H9 (cell line): Measurements from ENCODE around the gene SEMA5A. TPM values are rescaled to one million over a fixed set of nuclear protein-coding genes. Genes with fewer than 3 reads are reported as not detected.

Source experiments
- DNase-seq: peaks from one replicate; pipeline ENCODE4 v3.0.0-alpha.2; 2017
- H2AFZ ChIP-seq: one replicate; pipeline ENCODE4 v1.6.1; 2013; ENCODE audit warnings: mild to moderate bottlenecking, low read length, control low read depth, moderate library complexity
- H2AK5ac ChIP-seq: 2 replicates; pipeline ENCODE4 v1.6.1; 2013; ENCODE audit warnings: low read length, control low read depth, mixed read lengths; ENCODE audit not compliant: insufficient read length
- H2BK120ac ChIP-seq: one replicate; pipeline ENCODE4 v1.6.1; 2013; ENCODE audit warnings: low read depth, mild to moderate bottlenecking, low read length, control low read depth, inconsistent platforms; ENCODE audit not compliant: poor library complexity, severe bottlenecking
- H2BK12ac ChIP-seq: 2 replicates; pipeline ENCODE4 v1.6.1; 2013; ENCODE audit warnings: low read length, control low read depth, mixed read lengths, low read depth; ENCODE audit not compliant: insufficient read length
- H2BK15ac ChIP-seq: 2 replicates; pipeline ENCODE4 v1.6.1; 2013; ENCODE audit warnings: low read depth, low read length, control low read depth
- H2BK20ac ChIP-seq: one replicate; pipeline ENCODE4 v1.6.1; 2013; ENCODE audit warnings: low read depth, mild to moderate bottlenecking, low read length, control low read depth, inconsistent platforms; ENCODE audit not compliant: poor library complexity, severe bottlenecking
- H2BK5ac ChIP-seq: 2 replicates; pipeline ENCODE4 v1.6.1; 2013; ENCODE audit warnings: low read length, control low read depth, mixed read lengths; ENCODE audit not compliant: insufficient read length
- H3K14ac ChIP-seq: 2 replicates; pipeline ENCODE4 v1.6.1; 2013; ENCODE audit warnings: low read length, control low read depth; ENCODE audit not compliant: insufficient read depth
- H3K18ac ChIP-seq: 2 replicates; pipeline ENCODE4 v1.6.1; 2013; ENCODE audit warnings: low read depth, mild to moderate bottlenecking, mixed read lengths, low read length, control low read depth; ENCODE audit not compliant: insufficient read length
- H3K23ac ChIP-seq: 2 replicates; pipeline ENCODE4 v1.6.1; 2013; ENCODE audit warnings: low read length, control low read depth, mixed read lengths, low read depth; ENCODE audit not compliant: insufficient read length
- H3K23me2 ChIP-seq: 2 replicates; pipeline ENCODE4 v1.6.1; 2013; ENCODE audit warnings: low read depth, mild to moderate bottlenecking, mixed read lengths, low read length, control low read depth; ENCODE audit not compliant: insufficient read length, poor library complexity, severe bottlenecking
- H3K27ac ChIP-seq: 2 replicates; pipeline ENCODE4 v1.5.1; 2013; ENCODE audit warnings: low read length, control low read depth, mixed read lengths, low read depth; ENCODE audit not compliant: insufficient read length
- H3K27me3 ChIP-seq: 2 replicates; pipeline ENCODE4 v1.6.1; 2013; ENCODE audit warnings: low read length, control low read depth, inconsistent platforms; ENCODE audit not compliant: insufficient read depth
- H3K4ac ChIP-seq: 2 replicates; pipeline ENCODE4 v1.6.1; 2013; ENCODE audit warnings: low read depth, mild to moderate bottlenecking, control low read depth, inconsistent platforms, low read length, moderate library complexity
- H3K4me1 ChIP-seq: 2 replicates; pipeline ENCODE4 v1.6.1; 2013; ENCODE audit warnings: low read length, control low read depth, inconsistent platforms; ENCODE audit not compliant: insufficient read depth
- H3K4me2 ChIP-seq: 2 replicates; pipeline ENCODE4 v1.6.1; 2013; ENCODE audit warnings: low read length, control low read depth, mixed read lengths; ENCODE audit not compliant: insufficient read length, insufficient read depth
- H3K56ac ChIP-seq: 2 replicates; pipeline ENCODE4 v1.6.1; 2013; ENCODE audit warnings: low read depth, mild to moderate bottlenecking, mixed read lengths, low read length, control low read depth; ENCODE audit not compliant: insufficient read length
- H3K79me1 ChIP-seq: 2 replicates; pipeline ENCODE4 v1.6.1; 2013; ENCODE audit warnings: low read depth, mild to moderate bottlenecking, moderate library complexity, low read length, control low read depth, inconsistent platforms; ENCODE audit not compliant: insufficient read depth, poor library complexity, severe bottlenecking
- H3K79me2 ChIP-seq: 2 replicates; pipeline ENCODE4 v1.6.1; 2013; ENCODE audit warnings: low read length, control low read depth, inconsistent platforms; ENCODE audit not compliant: insufficient read depth
- H3K9ac ChIP-seq: 2 replicates; pipeline ENCODE4 v1.6.1; 2013; ENCODE audit warnings: low read length, control low read depth, mixed read lengths; ENCODE audit not compliant: insufficient read length; ENCODE audit errors: extremely low read depth
- H3K9me3 ChIP-seq: one replicate; pipeline ENCODE4 v1.6.1; 2013; ENCODE audit warnings: low read depth, low read length, inconsistent platforms; ENCODE audit not compliant: control insufficient read depth
- H3T11ph ChIP-seq: one replicate; pipeline ENCODE4 v1.6.1; 2013; ENCODE audit warnings: mild to moderate bottlenecking, low read length, control low read depth, inconsistent platforms
- H4K20me1 ChIP-seq: one replicate; pipeline ENCODE4 v1.6.1; 2013; ENCODE audit not compliant: control insufficient read depth, insufficient read length, insufficient read depth
- H4K5ac ChIP-seq: 2 replicates; pipeline ENCODE4 v1.6.1; 2013; ENCODE audit warnings: low read depth, mild to moderate bottlenecking, mixed read lengths, low read length, control low read depth; ENCODE audit not compliant: insufficient read length
- H4K8ac ChIP-seq: replicated peaks from 2 replicates; pipeline ENCODE4 v1.6.1; 2013; ENCODE audit warnings: low read length, control low read depth, mixed read lengths, low read depth; ENCODE audit not compliant: insufficient read length
- H4K91ac ChIP-seq: 2 replicates; pipeline ENCODE4 v1.6.1; 2013; ENCODE audit warnings: low read depth, mild to moderate bottlenecking, moderate library complexity, mixed read lengths, low read length, control low read depth; ENCODE audit not compliant: insufficient read length
- H3K27ac Mint-ChIP-seq, 3 experiments: 2 replicates in 2 of 3; 3 replicates in 1 of 3; pipeline ENCODE4 v1.8.0; 2020 to 2021; ENCODE audit warnings: mixed read lengths in 3 of 3, mild to moderate bottlenecking in 1 of 3, moderate library complexity in 1 of 3
- H3K27me3 Mint-ChIP-seq: 2 replicates; pipeline ENCODE4 v1.8.0; 2021; ENCODE audit warnings: low read depth, mild to moderate bottlenecking, moderate library complexity, mixed read lengths
- H3K36me3 Mint-ChIP-seq, 3 experiments: 2 replicates in 2 of 3; 3 replicates in 1 of 3; pipeline ENCODE4 v1.8.0; 2020 to 2021; ENCODE audit warnings: low read depth in 3 of 3, mixed read lengths in 3 of 3; ENCODE audit not compliant: insufficient read depth in 1 of 3
- H3K4me1 Mint-ChIP-seq, 2 experiments: 2 replicates each; pipeline ENCODE4 v1.8.0; 2020; ENCODE audit warnings: mixed read lengths in 2 of 2
- H3K4me3 Mint-ChIP-seq, 2 experiments: 2 replicates in 1 of 2; 3 replicates in 1 of 2; pipeline ENCODE4 v1.8.0; 2020 to 2021; ENCODE audit warnings: mild to moderate bottlenecking in 2 of 2, mixed read lengths in 2 of 2, moderate library complexity in 1 of 2
- H3K9me3 Mint-ChIP-seq, 2 experiments: 2 replicates in 1 of 2; 3 replicates in 1 of 2; pipeline ENCODE4 v1.8.0; 2020; ENCODE audit warnings: mild to moderate bottlenecking in 2 of 2, mixed read lengths in 2 of 2, moderate library complexity in 1 of 2
- WGBS: extraction: QIAGEN DNeasy Blood & Tissue Kit; methylation state at CpG from one replicate; pipeline ENCODE4 v1.1.7; 2013; ENCODE audit warnings: missing lambda C conversion rate, low lambda C conversion rate, mixed read lengths; ENCODE audit not compliant: insufficient read length; ENCODE audit errors: extremely low coverage; 5-methylcytosine and 5-hydroxymethylcytosine counted together
- total RNA-seq: library from RNA; stranded (reverse); gene quantifications from 2 replicates; pipeline ENCODE4 v1.2.1, GENCODE V29; 2021
- TF ChIP-seq, protein P1 (sequence below): fragments of 200-600 bp; sonication (generic); conservative IDR thresholded peaks from 3 replicates; pipeline ENCODE4 v1.8.0; 2021; ENCODE audit warnings: antibody characterized with exemption, mild to moderate bottlenecking

SEMA5A gene
- total RNA-seq, 1 experiment from 2014 or later: 4.3 TPM

DNA sequence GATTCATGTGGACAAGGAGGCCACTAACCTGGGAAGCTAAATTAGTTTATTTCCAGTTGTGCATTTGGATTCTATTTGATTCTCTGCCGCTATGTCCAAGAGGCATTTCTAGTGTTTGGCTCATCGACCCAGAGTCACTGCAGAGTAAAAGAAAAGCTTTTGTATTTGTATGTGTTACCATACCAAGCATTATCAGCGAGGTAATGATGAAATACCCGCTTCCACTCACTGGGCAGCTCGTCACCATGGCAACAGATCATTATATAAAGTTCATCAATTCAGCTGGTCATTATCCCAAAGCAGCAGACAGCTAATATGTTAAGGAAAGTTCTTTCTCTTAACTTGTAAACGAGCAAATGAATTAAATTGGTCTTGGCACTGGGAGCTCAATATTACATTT, 380.3 kb downstream of the SEMA5A start:
- Histone ChIP-seq H2BK5ac (no peak overlapping the region), H3T11ph (no peak overlapping the region), H2BK20ac (no peak overlapping the region), H3K23ac (no peak overlapping the region), H3K79me2 (no peaks in the 10 kb centered on the region), H4K8ac (no peak overlapping the region), H2AK5ac (no peak overlapping the region), H3K79me1 (no peaks in the 10 kb centered on the region), H3K18ac (no peak overlapping the region), H2BK12ac (no peak overlapping the region), H3K9ac (no peak overlapping the region), H4K5ac (no peak overlapping the region), H3K14ac (no peak overlapping the region), H3K23me2 (no peaks in the 10 kb centered on the region), H4K20me1 (no peaks in the 10 kb centered on the region), H4K91ac (no peak overlapping the region), H3K4me2 (no peak overlapping the region), H2BK15ac (no peak overlapping the region), H3K4ac (no peak overlapping the region), H3K56ac (no peak overlapping the region), H3K4me1 (peaks cover 3% of the 10 kb centered on the region; the same call in 1 of the 2 replicates), H3K9me3 (no peaks in the 10 kb centered on the region), H3K27ac (no peak overlapping the region), H2BK120ac (no peak overlapping the region), H3K27me3 (no peaks in the 10 kb centered on the region), H2AFZ (no peak overlapping the region)
- no peaks in the 10 kb centered on the region for H3K9me3 Mint-ChIP-seq
- no CpG with 5 or more reads among the region's 6 CpGs for WGBS
- TF ChIP-seq, protein P1, sequence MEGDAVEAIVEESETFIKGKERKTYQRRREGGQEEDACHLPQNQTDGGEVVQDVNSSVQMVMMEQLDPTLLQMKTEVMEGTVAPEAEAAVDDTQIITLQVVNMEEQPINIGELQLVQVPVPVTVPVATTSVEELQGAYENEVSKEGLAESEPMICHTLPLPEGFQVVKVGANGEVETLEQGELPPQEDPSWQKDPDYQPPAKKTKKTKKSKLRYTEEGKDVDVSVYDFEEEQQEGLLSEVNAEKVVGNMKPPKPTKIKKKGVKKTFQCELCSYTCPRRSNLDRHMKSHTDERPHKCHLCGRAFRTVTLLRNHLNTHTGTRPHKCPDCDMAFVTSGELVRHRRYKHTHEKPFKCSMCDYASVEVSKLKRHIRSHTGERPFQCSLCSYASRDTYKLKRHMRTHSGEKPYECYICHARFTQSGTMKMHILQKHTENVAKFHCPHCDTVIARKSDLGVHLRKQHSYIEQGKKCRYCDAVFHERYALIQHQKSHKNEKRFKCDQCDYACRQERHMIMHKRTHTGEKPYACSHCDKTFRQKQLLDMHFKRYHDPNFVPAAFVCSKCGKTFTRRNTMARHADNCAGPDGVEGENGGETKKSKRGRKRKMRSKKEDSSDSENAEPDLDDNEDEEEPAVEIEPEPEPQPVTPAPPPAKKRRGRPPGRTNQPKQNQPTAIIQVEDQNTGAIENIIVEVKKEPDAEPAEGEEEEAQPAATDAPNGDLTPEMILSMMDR: no peak
- DNase-seq: no peak
- H3K27me3 Mint-ChIP-seq: no peaks in the 10 kb centered on the region
- peaks cover 12 to 13% of the 10 kb centered on the region in 2 experiments for H3K4me1 Mint-ChIP-seq
- no peak overlapping the region for H3K27ac Mint-ChIP-seq
- H3K4me3 Mint-ChIP-seq: no peak overlapping the region
- peaks cover 0 to 4% (median 0%) of the 10 kb centered on the region in 3 experiments; a peak in 2 of 7 replicates for H3K36me3 Mint-ChIP-seq
